Calu3 (cell line): ENCODE measurements around the gene CCBE1. TPM values are rescaled to one million over a fixed set of nuclear protein-coding genes. Genes with fewer than 3 reads are reported as not detected.
"Not testable (repeated sequence)": the region's sequence is repeated elsewhere in the genome, so short reads cannot be mapped to it uniquely, and the experiment has no call there.

Experiments
- BruUV-seq: library from RNA; stranded (reverse); fragments of 400-500 nt; replicated peaks from 2 replicates; lab custom pipeline; 2021; lab: Mats Ljungman, UMichigan
- CTCF ChIA-PET: fragments of 300-600 bp; sonication (Branson Sonifier 250); formaldehyde crosslinking; loops from one replicate; lab custom pipeline; 2022; ENCODE audit warnings: antibody characterized with exemption; lab: Charles Lee
- DNase-seq: peaks from one replicate; pipeline ENCODE4 v3.0.0; 2022
- H3K27ac Mint-ChIP-seq: one replicate; pipeline ENCODE4 v1.8.0; 2022; ENCODE audit warnings: mixed read lengths; ENCODE audit not compliant: unreplicated experiment
- H3K27me3 Mint-ChIP-seq: one replicate; pipeline ENCODE4 v1.8.0; 2022; ENCODE audit warnings: mixed read lengths; ENCODE audit not compliant: unreplicated experiment
- H3K36me3 Mint-ChIP-seq: one replicate; pipeline ENCODE4 v1.8.0; 2022; ENCODE audit warnings: mild to moderate bottlenecking, moderate library complexity, mixed read lengths; ENCODE audit not compliant: insufficient read depth, unreplicated experiment
- H3K4me1 Mint-ChIP-seq: one replicate; pipeline ENCODE4 v1.8.0; 2022; ENCODE audit warnings: mild to moderate bottlenecking, low read depth, mixed read lengths; ENCODE audit not compliant: unreplicated experiment
- H3K4me3 Mint-ChIP-seq: one replicate; pipeline ENCODE4 v1.8.0; 2022; ENCODE audit warnings: mild to moderate bottlenecking, low read depth, moderate library complexity, mixed read lengths; ENCODE audit not compliant: unreplicated experiment
- H3K9me3 Mint-ChIP-seq: one replicate; pipeline ENCODE4 v1.8.0; 2022; ENCODE audit warnings: low read depth, mixed read lengths; ENCODE audit not compliant: unreplicated experiment
- intact Hi-C: fragments of 100-400 bp; cut with micrococcal nuclease; formaldehyde crosslinking; loops from one replicate; pipeline ENCODE4 v1.10.0; 2022; ENCODE audit not compliant: unreplicated experiment
- total RNA-seq: library from RNA; stranded (reverse); gene quantifications from 2 replicates; pipeline ENCODE4 v1.2.3, GENCODE V29; 2022
- TF ChIP-seq, protein P1 (sequence below): fragments of 200-600 bp; IDR thresholded peaks from one replicate; pipeline ENCODE4 v1.8.0; 2022; ENCODE audit warnings: antibody characterized with exemption; ENCODE audit not compliant: unreplicated experiment

Gene CCBE1
- total RNA-seq, 1 experiment from 2014 or later, result 0.12 TPM

DNA sequence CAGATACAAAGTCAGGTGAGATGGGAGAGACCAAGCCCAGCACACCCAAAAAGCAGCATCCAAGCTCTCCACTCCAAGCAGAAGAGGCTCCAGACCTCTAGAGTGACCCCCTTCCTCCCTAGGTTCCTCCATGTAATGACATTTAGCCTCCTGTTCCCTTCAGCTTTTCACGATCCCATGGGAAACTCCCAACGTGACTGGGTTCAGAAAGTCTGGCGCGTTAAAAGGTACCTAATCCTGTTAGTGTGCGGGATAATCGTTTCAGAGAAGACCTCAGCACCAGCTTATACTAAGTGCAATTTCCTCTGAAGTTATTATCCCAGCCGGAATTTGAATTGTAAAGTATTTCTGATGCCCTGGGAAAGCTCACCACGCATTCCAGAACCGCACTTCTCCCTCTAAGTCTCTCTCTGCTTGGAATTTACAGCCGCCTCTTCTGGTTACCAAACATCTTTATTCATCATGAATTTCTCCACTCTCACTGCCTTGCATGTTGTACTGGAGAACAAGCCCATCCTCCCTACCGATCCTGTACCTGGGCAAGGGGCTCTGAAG, 46.9 kb downstream of the CCBE1 start:
- Mint-ChIP-seq H3K27ac (no peak overlapping the region), H3K27me3 (peaks cover 69% of the 10 kb centered on the region), H3K9me3 (no peaks in the 10 kb centered on the region), H3K4me3 (no peak overlapping the region), H3K4me1 (no peaks in the 10 kb centered on the region), H3K36me3 (no peaks in the 10 kb centered on the region)
- CTCF ChIA-PET, result interaction anchor here (1.4 kb wide), 1 partner anchor 18 kb away, joined by 3 read pairs; no protein-coding TSS in a partner anchor
- TF ChIP-seq, protein P1, sequence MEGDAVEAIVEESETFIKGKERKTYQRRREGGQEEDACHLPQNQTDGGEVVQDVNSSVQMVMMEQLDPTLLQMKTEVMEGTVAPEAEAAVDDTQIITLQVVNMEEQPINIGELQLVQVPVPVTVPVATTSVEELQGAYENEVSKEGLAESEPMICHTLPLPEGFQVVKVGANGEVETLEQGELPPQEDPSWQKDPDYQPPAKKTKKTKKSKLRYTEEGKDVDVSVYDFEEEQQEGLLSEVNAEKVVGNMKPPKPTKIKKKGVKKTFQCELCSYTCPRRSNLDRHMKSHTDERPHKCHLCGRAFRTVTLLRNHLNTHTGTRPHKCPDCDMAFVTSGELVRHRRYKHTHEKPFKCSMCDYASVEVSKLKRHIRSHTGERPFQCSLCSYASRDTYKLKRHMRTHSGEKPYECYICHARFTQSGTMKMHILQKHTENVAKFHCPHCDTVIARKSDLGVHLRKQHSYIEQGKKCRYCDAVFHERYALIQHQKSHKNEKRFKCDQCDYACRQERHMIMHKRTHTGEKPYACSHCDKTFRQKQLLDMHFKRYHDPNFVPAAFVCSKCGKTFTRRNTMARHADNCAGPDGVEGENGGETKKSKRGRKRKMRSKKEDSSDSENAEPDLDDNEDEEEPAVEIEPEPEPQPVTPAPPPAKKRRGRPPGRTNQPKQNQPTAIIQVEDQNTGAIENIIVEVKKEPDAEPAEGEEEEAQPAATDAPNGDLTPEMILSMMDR, result no peak
- BruUV-seq, result no TSS peak
- intact Hi-C loops, result no loop called here
- no peak for DNase-seq

DNA sequence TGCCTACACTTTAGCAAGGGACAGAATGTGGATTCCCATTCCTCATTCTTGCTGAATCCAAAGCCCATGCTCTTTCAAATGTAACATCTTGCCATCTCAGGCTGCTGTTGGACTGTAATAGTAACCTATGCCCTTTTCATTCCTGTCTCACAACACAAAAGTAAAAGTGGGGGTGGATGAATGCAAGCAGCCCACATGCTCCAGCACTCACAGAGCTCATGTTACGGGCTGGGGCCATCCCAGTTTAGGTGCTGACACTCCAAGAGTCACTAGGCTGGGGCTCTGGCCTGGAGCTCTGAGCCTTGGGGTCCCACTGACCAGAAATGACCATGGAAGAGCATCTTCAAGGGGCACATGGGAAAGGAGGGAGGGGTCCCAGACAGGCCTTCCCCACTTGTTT, 47.6 kb downstream of the CCBE1 start:
- no TSS peak for BruUV-seq
- DNase-seq, result no peak
- Mint-ChIP-seq H3K36me3 (no peaks in the 10 kb centered on the region), H3K4me3 (no peak overlapping the region), H3K9me3 (no peaks in the 10 kb centered on the region), H3K4me1 (no peaks in the 10 kb centered on the region), H3K27ac (no peak overlapping the region), H3K27me3 (peaks cover 76% of the 10 kb centered on the region)
- CTCF ChIA-PET, result no interaction called here
- intact Hi-C loops, result no loop called here
- TF ChIP-seq, protein P1, result no peak

DNA sequence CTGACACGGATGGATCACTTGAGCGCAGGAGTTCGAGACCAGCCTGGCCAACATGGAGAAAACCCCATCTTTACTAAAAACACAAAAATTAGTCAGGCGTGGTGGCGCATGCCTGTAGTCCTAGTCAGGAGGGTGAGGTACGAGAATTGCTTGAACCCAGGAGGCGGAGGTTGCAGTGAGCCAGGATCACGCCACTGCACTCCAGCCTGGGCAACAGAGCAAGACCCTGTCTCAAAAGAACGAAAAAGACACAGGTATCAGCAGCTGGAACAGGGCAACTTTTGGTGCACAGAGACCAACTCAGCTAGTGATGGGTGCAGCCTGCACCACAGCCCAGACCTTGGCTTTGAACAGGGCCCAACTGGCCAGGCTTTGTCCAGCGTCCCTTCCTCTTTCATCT, 48.8 kb downstream of the CCBE1 start:
- DNase-seq, H3K36me3 Mint-ChIP-seq, intact Hi-C loops, H3K27ac Mint-ChIP-seq, H3K4me1 Mint-ChIP-seq, H3K9me3 Mint-ChIP-seq, BruUV-seq, H3K4me3 Mint-ChIP-seq: not testable (repeated sequence)
- CTCF ChIA-PET, result interaction anchor here (0.6 kb wide), 1 partner anchor 345 kb away, joined by 8 read pairs; no protein-coding TSS in a partner anchor
- H3K27me3 Mint-ChIP-seq, result peaks cover 83% of the 10 kb centered on the region

DNA sequence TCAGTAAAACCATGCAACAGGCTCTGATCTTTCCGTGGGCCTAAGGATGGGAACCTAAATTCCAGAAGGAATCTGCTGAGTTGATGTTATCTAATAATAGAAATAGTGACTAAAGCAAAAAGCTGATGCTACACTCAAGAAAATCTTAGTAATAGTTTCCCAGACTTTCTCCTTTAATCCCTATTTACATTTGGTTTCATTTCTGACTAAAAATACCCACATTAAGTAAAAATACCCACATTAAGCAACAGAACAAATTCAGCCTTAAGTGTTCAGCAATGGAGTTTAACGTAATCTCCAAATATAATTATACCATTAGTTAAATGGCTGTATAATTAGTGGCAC, 50.3 kb downstream of the CCBE1 start:
- intact Hi-C loops, result no loop called here
- Mint-ChIP-seq H3K27ac (no peak overlapping the region), H3K9me3 (no peaks in the 10 kb centered on the region), H3K4me1 (no peaks in the 10 kb centered on the region), H3K36me3 (no peaks in the 10 kb centered on the region), H3K4me3 (no peak overlapping the region), H3K27me3 (peaks cover 81% of the 10 kb centered on the region)
- no peak for DNase-seq
- BruUV-seq, result no TSS peak
- TF ChIP-seq, protein P1, result no peak
- CTCF ChIA-PET, result interaction anchor here (0.6 kb wide), 1 partner anchor 284 kb away, joined by 3 read pairs; no protein-coding TSS in a partner anchor
